Endodermal cell (in vitro differentiated cells): ENCODE data around the gene ZC3H8. TPM values are rescaled to one million over a fixed set of nuclear protein-coding genes. Genes with fewer than 3 reads are reported as not detected.

Experiments used
- DNase-seq: peaks from one replicate; pipeline ENCODE4 v3.0.0-alpha.2; 2017
- H3K27ac ChIP-seq: 2 replicates; pipeline ENCODE4 v1.5.1; 2013; ENCODE audit warnings: mild to moderate bottlenecking, low read depth, low read length, moderate library complexity
- H3K27me3 ChIP-seq: 2 replicates; pipeline ENCODE4 v1.6.1; 2013; ENCODE audit warnings: mild to moderate bottlenecking, low read length, moderate library complexity; ENCODE audit not compliant: insufficient read depth, control insufficient read depth, poor library complexity, severe bottlenecking
- H3K36me3 ChIP-seq: 2 replicates; pipeline ENCODE4 v1.7.0; 2013; ENCODE audit warnings: mild to moderate bottlenecking, low read length, moderate library complexity; ENCODE audit not compliant: control insufficient read depth, insufficient read depth
- H3K4me1 ChIP-seq: one replicate; pipeline ENCODE4 v1.7.0; 2013; ENCODE audit warnings: low read length; ENCODE audit not compliant: control insufficient read depth, insufficient read depth
- H3K4me3 ChIP-seq: 2 replicates; pipeline ENCODE4 v1.5.1; 2013; ENCODE audit warnings: mild to moderate bottlenecking, low read length, moderate library complexity
- H3K9ac ChIP-seq: 2 replicates; pipeline ENCODE4 v1.6.1; 2013; ENCODE audit warnings: mild to moderate bottlenecking, low read length, moderate library complexity; ENCODE audit not compliant: poor library complexity, severe bottlenecking; ENCODE audit errors: extremely low read depth
- H3K9me3 ChIP-seq: 2 replicates; pipeline ENCODE4 v1.6.1; 2013; ENCODE audit warnings: mild to moderate bottlenecking, low read length, moderate library complexity; ENCODE audit not compliant: control insufficient read depth
- H3K27ac Mint-ChIP-seq: 2 replicates; pipeline ENCODE4 v1.8.0; 2020; ENCODE audit warnings: mixed read lengths
- H3K27me3 Mint-ChIP-seq: 2 replicates; pipeline ENCODE4 v1.8.0; 2021; ENCODE audit warnings: mild to moderate bottlenecking, mixed read lengths; ENCODE audit not compliant: insufficient read depth
- H3K36me3 Mint-ChIP-seq: 2 replicates; pipeline ENCODE4 v1.8.0; 2020; ENCODE audit warnings: low read depth, mixed read lengths
- H3K4me1 Mint-ChIP-seq: 2 replicates; pipeline ENCODE4 v1.8.0; 2020; ENCODE audit warnings: mixed read lengths
- H3K4me3 Mint-ChIP-seq: 2 replicates; pipeline ENCODE4 v1.8.0; 2020; ENCODE audit warnings: mild to moderate bottlenecking, moderate library complexity, mixed read lengths
- H3K9me3 Mint-ChIP-seq: 2 replicates; pipeline ENCODE4 v1.8.0; 2020; ENCODE audit warnings: mild to moderate bottlenecking, mixed read lengths
- WGBS, 2 experiments: methylation state at CpG; one replicate each; pipeline versions ENCODE4 v1.1.5 to v1.1.7; 2013; ENCODE audit warnings: missing lambda C conversion rate in 2 of 2, mixed read lengths in 1 of 2; ENCODE audit not compliant: insufficient coverage in 1 of 2, insufficient read length in 1 of 2; 5-methylcytosine and 5-hydroxymethylcytosine counted together
- total RNA-seq, 2 donors: library from RNA; stranded (reverse); fragmentation: NEBNext Ultra II Directional in 1 of 2; extraction: Animal tissue kit (Norgen Biotek cat#: 25700) in 1 of 2; gene quantifications; 2 replicates in 1 of 2; 3 replicates in 1 of 2; pipeline ENCODE4 v1.2.1, GENCODE V29; 2021
- TF ChIP-seq, protein P1 (sequence below): fragments of 200-600 bp; sonication (generic); conservative IDR thresholded peaks from 2 replicates; pipeline ENCODE4 v1.5.0; 2021; ENCODE audit warnings: antibody characterized with exemption, mild to moderate bottlenecking

The ZC3H8 gene
- total RNA-seq, 2 donors from 2014 or later: 8.3 to 10.6 TPM

GRCh38 chr2:112162341-112162740, 92.5 kb downstream of the ZC3H8 start:
- Histone ChIP-seq H3K36me3 (no peaks in the 10 kb centered on the region), H3K9me3 (no peaks in the 10 kb centered on the region), H3K4me1 (no peaks in the 10 kb centered on the region), H3K9ac (no peak overlapping the region), H3K4me3 (no peak overlapping the region), H3K27me3 (no peaks in the 10 kb centered on the region), H3K27ac (no peak overlapping the region)
- Mint-ChIP-seq H3K27ac (no peak overlapping the region), H3K9me3 (no peaks in the 10 kb centered on the region), H3K36me3 (no peaks in the 10 kb centered on the region), H3K4me1 (no peaks in the 10 kb centered on the region), H3K27me3 (no peaks in the 10 kb centered on the region), H3K4me3 (no peak overlapping the region)
- 89 to 100% methylated on average over 6 of the region's 6 CpGs for WGBS, 2 experiments
- TF ChIP-seq, protein P1, sequence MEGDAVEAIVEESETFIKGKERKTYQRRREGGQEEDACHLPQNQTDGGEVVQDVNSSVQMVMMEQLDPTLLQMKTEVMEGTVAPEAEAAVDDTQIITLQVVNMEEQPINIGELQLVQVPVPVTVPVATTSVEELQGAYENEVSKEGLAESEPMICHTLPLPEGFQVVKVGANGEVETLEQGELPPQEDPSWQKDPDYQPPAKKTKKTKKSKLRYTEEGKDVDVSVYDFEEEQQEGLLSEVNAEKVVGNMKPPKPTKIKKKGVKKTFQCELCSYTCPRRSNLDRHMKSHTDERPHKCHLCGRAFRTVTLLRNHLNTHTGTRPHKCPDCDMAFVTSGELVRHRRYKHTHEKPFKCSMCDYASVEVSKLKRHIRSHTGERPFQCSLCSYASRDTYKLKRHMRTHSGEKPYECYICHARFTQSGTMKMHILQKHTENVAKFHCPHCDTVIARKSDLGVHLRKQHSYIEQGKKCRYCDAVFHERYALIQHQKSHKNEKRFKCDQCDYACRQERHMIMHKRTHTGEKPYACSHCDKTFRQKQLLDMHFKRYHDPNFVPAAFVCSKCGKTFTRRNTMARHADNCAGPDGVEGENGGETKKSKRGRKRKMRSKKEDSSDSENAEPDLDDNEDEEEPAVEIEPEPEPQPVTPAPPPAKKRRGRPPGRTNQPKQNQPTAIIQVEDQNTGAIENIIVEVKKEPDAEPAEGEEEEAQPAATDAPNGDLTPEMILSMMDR: no peak
- DNase-seq: no peak

Other genes starting within 250 kb of the ZC3H8 start
- 10 to 100 TPM; 20.2 to 22.3 TPM for gene TMEM87B, start 199.8 kb downstream of the ZC3H8 start, total RNA-seq
- 1 to 10 TPM; 4.0 to 8.7 TPM for gene FBLN7, start 116.7 kb downstream of the ZC3H8 start, total RNA-seq
- gene ZC3H6, start 20.6 kb upstream of the ZC3H8 start, total RNA-seq: 10 to 100 TPM in 1 of 2 donors, 1 to 10 TPM in 1; 8.0 to 21.5 TPM
- 10 to 100 TPM; 17.1 to 42.7 TPM for gene RGPD8, start 178.6 kb upstream of the ZC3H8 start, total RNA-seq
- 10 to 100 TPM; 61.1 to 89.6 TPM for gene TTL, start 227.1 kb upstream of the ZC3H8 start, total RNA-seq